Testis (tissue), 2 donors: ENCODE results near the gene ADRA1B.

Experiments
- POLR2A ChIP-seq: fragments of 450-650 bp; IDR thresholded peaks from one replicate; pipeline ENCODE4 v1.6.1; 2017; ENCODE audit warnings: antibody characterized with exemption, mild to moderate bottlenecking, moderate library complexity
- TF ChIP-seq, protein P1 (sequence below), 3 experiments: fragments of 450-650 bp in 2 of 3; fragments of 200-600 bp in 1 of 3; sonication (generic) in 1 of 3; IDR thresholded peaks; one replicate each; pipeline ENCODE4 v1.5.1; 2016 to 2019; ENCODE audit warnings: antibody characterized with exemption in 3 of 3, mild to moderate bottlenecking in 2 of 3, moderate library complexity in 1 of 3

DNA sequence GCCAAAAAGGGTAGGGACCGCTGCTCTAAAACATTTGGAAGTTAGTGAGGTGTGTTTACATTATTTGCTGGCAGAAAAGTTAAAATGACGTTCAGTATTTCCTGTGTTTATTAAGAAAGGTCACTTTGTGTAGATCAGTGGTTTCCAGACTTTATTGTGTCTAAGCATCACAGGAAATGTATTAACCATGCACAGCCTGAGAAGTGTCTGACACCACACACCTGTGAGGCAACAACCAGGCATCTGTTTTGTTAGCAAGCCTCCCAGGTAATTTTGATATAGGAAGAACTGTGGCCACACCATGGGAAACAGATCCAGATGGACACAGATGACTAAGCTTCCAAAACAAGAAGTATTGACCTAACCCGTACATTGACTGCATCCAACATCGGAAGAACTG lies 104.7 kb downstream of the ADRA1B start:
- TF ChIP-seq, protein P1, sequence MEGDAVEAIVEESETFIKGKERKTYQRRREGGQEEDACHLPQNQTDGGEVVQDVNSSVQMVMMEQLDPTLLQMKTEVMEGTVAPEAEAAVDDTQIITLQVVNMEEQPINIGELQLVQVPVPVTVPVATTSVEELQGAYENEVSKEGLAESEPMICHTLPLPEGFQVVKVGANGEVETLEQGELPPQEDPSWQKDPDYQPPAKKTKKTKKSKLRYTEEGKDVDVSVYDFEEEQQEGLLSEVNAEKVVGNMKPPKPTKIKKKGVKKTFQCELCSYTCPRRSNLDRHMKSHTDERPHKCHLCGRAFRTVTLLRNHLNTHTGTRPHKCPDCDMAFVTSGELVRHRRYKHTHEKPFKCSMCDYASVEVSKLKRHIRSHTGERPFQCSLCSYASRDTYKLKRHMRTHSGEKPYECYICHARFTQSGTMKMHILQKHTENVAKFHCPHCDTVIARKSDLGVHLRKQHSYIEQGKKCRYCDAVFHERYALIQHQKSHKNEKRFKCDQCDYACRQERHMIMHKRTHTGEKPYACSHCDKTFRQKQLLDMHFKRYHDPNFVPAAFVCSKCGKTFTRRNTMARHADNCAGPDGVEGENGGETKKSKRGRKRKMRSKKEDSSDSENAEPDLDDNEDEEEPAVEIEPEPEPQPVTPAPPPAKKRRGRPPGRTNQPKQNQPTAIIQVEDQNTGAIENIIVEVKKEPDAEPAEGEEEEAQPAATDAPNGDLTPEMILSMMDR (IDR thresholded peaks at IDR 0.05) = no peak
- no peak for TF ChIP-seq POLR2A
